RPMI8226 (cell line): ENCODE results near the gene RNU4-1.
A peak's percentile ranks its signal among the peaks of the same experiment; 100 is the strongest.

Source experiments
- DNase-seq: peaks from one replicate; pipeline ENCODE4 v3.0.0-alpha.2; 2015

RNU4-1 gene

GRCh38 chr12:120287491-120287890 is 5.5 kb downstream of the RNU4-1 start:
- DNase-seq: no peak

GRCh38 chr12:120286768-120287490 is 6.1 kb downstream of the RNU4-1 start:
- no peak for DNase-seq

- no peak for DNase-seq
Measured at GRCh38 chr12:120284381-120284780, 8.7 kb downstream of the RNU4-1 start.

GRCh38 chr12:120283318-120283717 is 9.7 kb downstream of the RNU4-1 start:
- no peak for DNase-seq

- no peak for DNase-seq
Measured at GRCh38 chr12:120278137-120279069, 14.6 kb downstream of the RNU4-1 start.

GRCh38 chr12:120276734-120277133 is 16.3 kb downstream of the RNU4-1 start:
- DNase-seq: no peak

GRCh38 chr12:120267736-120268135 is 25.3 kb downstream of the RNU4-1 start:
- no peak for DNase-seq

GRCh38 chr12:120266180-120266870 is 26.7 kb downstream of the RNU4-1 start:
- no peak for DNase-seq

GRCh38 chr12:120265473-120266179 is 27.4 kb downstream of the RNU4-1 start, which contains the start of gene PXN:
PXN (minus strand) TSS chr12:120265730; CDS start chr12:120265629, 101 bp downstream.
- DNase-seq: peak; percentile 84

- no peak for DNase-seq
Measured at GRCh38 chr12:120264904-120265472, 28.0 kb downstream of the RNU4-1 start.

GRCh38 chr12:120264086-120264903 is 28.7 kb downstream of the RNU4-1 start:
- no peak for DNase-seq

GRCh38 chr12:120263748-120264085 is 29.3 kb downstream of the RNU4-1 start:
- DNase-seq: no peak

- DNase-seq: no peak
Measured at GRCh38 chr12:120262852-120263747, 29.9 kb downstream of the RNU4-1 start.

GRCh38 chr12:120261951-120262851 is 30.8 kb downstream of the RNU4-1 start:
- no peak for DNase-seq

GRCh38 chr12:120260607-120261006 is 32.4 kb downstream of the RNU4-1 start:
- DNase-seq: no peak

GRCh38 chr12:120259418-120260202 is 33.4 kb downstream of the RNU4-1 start:
- no peak for DNase-seq

GRCh38 chr12:120258323-120258896 is 34.6 kb downstream of the RNU4-1 start:
- no peak for DNase-seq
